OCI-LY1 (cell line): ENCODE data around the gene ASCC1.

Experiments used
- EZH2 ChIP-seq: fragments of 200-600 bp; sonication (generic), shearing (Covaris generic); IDR thresholded peaks from 2 replicates; pipeline ENCODE4 v1.8.0; 2017; ENCODE audit warnings: borderline replicate concordance, mixed run types, mild to moderate bottlenecking, antibody characterized with exemption, low read length, moderate library complexity, mixed read lengths
- TF ChIP-seq, protein P1 (sequence below): fragments of 200-600 bp; sonication (generic), shearing (Covaris generic); IDR thresholded peaks from 2 replicates; pipeline ENCODE4 v1.5.1; 2017; ENCODE audit warnings: mild to moderate bottlenecking, antibody characterized with exemption, low read length, moderate library complexity, mixed read lengths

- no peak for TF ChIP-seq EZH2
- TF ChIP-seq, protein P1, sequence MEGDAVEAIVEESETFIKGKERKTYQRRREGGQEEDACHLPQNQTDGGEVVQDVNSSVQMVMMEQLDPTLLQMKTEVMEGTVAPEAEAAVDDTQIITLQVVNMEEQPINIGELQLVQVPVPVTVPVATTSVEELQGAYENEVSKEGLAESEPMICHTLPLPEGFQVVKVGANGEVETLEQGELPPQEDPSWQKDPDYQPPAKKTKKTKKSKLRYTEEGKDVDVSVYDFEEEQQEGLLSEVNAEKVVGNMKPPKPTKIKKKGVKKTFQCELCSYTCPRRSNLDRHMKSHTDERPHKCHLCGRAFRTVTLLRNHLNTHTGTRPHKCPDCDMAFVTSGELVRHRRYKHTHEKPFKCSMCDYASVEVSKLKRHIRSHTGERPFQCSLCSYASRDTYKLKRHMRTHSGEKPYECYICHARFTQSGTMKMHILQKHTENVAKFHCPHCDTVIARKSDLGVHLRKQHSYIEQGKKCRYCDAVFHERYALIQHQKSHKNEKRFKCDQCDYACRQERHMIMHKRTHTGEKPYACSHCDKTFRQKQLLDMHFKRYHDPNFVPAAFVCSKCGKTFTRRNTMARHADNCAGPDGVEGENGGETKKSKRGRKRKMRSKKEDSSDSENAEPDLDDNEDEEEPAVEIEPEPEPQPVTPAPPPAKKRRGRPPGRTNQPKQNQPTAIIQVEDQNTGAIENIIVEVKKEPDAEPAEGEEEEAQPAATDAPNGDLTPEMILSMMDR, result no peak
Observed at GRCh38 chr10:72105710-72106109, 110.4 kb downstream of the ASCC1 start.
